GM18907 (cell line): ENCODE measurements around the gene ERC1.

ENCODE experiments used
- ATAC-seq: cut with Tn5 transposase; IDR thresholded peaks from one replicate; pipeline ENCODE4 v1.9.1; 2021; ENCODE audit warnings: mild to moderate bottlenecking, moderate library complexity; ENCODE audit not compliant: unreplicated experiment

ERC1 gene

DNA sequence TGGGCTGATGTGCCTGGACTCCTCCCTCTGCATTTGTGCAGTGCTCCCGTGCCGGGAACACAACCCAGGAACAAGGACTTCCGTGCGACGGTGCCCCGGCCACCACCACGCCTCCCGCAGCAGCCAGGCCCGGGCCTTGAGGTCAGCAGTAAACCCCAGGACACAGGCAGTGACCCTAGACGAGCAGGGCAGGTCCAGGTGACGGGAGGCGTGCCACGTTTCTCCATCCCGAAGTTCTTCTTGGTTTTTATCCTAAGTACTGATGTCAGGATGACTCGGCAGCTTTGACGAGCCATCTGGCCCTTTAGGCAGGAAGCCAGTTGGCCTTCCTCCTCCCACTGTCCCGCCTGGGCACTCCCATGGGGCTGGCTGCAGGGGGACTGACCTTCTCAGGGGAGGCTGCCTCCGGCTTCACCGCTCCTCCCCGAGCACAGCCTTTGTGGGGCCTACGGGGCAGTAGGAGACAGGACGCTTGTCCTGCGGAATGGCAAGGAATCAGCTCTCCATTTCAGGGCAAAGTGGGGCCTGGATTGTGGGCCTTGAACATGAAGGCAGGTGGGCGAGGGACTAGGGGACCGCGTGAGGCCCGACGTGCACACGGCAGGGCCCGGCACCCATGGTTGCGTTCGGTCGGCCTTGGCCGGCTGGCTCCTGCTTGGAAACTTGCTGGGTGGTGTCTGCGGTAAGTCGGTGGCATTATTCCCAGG is 509.2 kb downstream of the ERC1 start:
- no peak for ATAC-seq

DNA sequence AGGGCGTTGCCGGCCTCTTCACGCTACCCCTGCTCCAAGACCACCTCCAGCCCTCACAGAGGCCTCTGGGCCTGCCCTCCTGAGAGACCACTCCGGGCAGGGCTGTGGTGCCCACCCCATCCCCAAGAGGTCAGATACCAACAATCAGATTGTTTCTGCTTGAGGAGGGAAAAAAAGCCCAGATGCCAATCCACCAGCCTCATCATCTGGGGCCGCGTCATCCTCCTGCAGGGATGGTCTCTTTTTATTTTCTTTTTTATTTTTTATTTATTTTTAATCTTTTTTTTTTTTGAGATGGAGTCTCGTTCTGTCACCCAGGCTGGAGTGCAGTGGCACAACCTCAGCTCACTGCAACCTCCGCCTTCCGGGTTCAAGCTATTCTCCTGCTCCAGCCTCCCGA is 510.0 kb downstream of the ERC1 start:
- ATAC-seq: no peak

DNA sequence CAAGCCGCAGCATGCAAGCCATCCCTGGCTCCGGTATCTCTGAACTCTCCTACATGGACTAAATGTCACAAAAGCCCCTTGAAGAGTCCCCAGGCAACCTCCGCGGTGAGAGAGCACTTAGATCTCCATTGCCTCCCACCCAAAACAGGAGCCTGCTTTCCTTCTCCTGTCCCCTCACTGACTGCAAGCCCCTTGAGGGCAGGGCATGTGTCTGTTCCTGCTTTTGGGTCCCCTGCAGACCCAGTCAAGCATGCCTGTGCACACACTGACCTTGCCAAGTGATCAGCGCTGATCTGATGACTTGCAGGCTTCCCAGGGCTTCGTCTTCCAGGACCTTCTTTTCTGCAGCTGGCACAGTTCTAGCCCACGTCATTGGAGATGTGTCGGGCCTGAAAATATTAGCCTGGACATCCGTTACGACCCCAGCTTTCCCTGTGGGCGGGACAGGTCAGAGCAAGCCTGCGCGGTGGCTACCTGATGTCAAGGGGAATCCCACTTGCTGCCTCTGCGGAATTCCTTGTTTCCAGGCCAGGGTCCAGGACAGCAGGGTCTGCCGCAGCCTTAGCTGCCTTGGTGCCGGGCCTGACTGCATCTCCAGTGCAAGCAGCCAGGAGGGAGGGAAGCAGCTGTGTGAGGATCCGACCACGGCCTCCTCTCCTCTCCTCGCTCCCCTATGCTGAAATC is 510.8 kb downstream of the ERC1 start:
- ATAC-seq: no peak

DNA sequence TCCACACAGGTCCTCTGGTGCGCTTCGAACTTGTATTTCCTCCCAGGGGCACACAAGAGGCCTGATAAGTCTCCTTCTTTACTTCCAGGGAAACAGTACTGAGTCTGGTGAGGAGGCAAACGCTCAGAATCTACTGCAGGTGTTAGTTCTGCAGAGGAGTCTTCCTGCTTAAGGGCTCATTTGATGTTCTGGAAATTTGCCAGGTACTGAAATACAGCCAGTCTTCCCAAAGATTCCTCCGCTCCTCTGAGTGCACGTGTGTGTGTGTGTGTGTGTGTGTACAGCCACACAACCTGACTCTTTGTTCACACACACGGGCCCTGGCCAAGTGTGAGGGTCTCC is 511.3 kb downstream of the ERC1 start:
- ATAC-seq: no peak

DNA sequence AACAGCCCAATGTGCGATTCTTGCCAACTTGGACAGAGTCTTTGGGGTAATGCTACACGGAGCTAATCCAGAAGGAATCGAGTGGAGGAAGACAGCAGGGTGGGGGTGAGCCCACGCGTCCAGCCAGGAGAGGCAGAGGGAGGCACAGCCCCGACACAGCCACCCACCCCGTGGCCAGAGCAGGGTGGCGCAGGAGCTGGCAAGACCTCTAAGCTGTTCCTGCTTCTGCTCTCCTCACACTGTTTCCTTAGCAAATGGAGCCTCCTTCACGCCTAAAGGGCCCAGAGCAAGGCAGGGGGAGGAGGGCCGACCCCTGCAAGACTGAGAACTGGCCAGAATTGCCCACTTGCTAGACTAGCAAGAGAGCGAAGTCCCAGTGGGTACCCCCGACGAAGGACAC is 511.8 kb downstream of the ERC1 start:
- no peak for ATAC-seq

DNA sequence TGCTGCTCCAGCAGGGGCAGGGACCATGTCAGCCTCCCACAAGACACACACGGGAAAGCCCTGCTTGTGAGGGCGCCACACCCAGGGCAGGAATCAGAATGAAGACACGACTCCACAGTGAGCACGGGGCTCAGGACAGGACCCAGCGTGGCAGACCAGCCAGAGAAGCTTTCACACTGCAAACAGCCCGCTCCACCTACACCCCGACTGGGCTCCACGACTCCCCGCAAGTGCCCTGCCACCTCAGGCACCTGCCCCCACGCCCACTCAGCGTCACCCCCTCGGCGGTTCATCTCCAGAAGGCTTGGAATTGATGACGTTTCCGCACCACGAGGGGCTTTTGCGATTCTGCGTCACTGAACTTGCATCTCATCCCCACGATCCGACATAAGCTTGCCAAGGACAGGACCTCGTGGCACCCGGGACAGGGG is 512.3 kb downstream of the ERC1 start:
- ATAC-seq: no peak

DNA sequence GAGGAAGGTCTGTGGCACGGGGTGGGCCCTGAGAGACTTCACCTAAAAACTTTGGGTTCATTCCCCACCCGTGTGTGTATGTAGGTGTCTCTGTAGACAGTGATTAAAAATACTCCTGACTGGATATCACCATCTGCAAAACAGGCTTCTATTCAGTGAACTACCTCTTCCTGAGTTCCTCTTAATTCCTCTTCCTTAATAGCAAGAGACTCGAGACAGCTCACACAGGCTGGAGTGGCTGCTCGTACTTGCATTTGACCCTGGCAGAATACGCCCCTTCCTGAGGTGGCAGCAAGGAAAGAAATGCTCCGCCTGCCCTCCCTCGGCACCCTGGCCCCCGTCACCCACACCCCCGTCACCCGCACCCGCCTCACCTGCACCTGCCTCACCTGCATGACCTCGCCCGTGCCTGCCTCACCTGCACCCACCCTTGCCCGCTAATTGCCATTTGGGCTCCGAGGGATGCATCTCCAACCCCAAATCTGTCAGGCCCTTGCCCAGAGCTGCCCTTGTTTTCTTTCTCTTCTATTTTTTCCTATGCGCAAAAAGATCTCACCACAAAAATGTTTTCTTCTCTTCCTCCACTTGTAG is 513.4 kb downstream of the ERC1 start:
- no peak for ATAC-seq

DNA sequence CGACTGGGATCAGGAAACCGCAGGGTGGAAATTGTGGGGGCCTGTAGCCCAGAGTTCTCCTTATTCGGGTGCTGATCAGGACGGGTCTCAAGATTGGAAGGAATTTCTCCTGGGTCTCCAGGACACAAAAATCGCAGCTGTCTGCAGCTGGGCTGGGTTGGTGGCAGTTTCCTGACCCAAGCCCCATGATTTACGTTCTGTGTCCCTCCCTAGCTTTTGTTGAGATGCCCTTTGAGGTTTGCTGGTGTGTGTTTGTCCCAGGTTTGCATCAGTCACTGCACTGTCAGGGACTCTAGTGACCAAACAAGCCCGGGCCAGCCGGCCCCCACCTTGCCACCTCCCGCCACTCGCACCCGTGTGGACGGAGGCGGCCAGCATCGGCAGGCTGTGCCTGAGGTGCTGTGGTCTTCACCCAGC is 513.9 kb downstream of the ERC1 start:
- no peak for ATAC-seq

DNA sequence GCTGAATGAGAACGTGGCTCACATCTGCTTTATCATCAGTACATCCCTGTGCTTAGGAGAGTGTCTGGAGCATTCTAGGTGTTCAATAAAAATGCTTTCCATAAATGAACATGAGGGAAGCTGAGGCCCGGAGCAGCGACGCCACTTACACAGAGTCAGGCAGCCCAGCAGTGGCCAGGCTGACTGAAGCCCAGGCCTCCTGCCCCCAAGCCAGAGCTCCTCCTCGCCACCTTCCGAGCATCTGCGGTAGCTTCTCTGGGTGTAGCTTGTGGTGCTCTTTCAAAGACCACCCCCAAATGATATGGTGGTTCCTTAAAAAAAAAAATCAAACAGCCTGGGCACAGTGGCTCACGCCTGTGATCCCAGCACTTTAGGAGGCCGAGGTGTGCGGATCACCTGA is 514.6 kb downstream of the ERC1 start:
- no peak for ATAC-seq

DNA sequence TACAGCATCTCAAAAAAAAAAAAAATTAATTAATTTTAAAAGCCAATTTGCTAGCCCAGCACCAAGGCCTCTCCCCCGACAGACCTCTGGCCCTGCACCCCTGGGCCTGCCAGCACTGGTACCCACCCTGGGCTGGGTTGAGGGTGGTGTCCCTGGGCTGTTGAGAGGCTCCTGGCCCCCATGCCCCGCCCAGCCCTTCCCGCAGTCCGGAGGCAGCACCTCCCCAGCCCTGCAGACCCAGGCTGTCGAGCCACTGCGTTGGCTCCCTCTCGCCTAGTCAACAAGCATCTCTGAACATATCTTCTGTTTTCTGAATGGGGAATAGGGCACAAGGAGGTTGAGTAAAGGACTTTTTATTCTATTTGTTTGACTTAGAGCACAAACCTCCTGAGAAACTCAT is 516.3 kb downstream of the ERC1 start:
- ATAC-seq: no peak

DNA sequence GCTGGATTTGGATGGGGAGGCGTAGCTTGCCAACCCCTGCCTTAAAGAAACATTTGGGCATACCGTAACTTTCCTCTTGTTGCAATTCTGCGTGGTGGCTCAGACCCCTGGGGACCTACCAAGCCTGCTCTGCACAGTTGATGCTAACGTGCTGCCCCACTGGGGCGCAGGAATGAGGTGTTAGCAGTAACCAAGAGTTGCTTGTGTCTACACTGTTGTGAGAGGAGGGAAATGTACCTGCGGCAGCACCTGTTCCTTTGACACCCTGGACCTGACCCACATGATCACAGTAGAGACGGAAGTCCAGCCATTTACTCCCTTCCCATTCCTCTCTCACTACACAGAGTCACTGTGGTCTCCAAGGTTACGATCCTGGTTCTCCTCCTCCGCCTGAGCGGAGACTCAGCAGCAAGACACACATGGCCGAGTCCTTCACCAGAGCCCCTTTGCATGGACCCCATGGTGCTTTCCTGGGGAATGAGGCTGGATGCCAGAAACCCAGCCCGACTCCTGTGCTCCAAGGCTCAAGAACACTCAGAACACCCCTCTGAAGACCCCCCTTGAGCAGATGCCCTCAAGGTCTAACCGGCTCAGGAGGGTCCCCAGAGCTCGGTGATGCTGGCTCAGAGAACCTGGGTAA is 518.5 kb downstream of the ERC1 start:
- ATAC-seq: no peak

DNA sequence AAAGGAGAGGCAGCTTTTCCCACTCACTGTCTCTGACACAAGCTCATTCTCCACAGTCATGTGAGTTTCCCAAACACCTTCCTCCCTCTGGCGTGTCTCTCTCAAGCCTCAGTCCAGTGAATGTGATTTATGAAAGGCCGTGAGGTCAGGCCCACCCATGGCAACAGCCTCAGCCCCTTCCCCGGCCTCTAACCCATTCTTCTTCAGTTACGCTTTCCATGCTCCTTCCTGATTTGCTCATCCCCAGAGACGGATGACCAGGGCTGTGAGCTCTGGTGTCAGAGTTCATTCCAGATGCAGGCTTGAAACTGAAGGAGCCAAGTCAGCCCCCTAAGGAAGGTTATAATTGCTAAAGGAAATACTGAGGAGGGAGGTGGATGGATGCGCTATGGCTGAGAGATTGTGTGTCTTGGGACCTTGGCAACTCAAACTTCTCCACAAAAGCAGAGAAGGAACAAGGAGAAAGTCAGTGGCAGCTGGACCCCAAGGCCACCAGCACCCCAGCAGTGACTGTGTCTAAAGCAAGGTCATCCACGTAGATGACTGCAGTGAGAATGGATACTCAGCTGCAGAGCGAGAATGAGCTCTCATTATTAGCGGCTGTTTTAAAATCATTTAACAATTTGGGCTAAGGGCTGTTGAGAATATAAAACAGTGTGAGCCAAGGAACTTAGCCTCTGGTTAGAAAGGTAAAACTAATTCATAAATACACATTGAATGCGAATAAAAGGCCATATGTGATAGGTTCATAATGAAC is 519.2 kb downstream of the ERC1 start:
- ATAC-seq: no peak

DNA sequence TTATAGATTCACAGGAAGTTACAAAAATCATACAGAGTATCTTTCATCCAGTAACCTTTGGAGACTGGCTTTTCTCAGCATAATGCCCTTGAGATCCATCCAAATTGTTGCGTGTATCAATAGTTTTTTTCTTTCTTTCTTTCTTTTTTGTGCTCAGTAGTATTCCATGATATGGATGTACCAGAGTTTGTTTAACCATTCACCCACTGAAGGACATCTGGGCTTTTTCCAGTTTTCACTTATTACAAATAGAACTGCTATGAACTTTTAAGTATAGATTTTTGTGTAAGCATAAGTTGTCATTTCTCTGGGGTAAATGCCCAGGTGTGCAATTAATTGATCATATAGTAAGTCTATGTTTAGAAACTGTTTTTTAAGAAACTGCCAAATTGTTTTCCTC is 524.0 kb downstream of the ERC1 start:
- no peak for ATAC-seq

DNA sequence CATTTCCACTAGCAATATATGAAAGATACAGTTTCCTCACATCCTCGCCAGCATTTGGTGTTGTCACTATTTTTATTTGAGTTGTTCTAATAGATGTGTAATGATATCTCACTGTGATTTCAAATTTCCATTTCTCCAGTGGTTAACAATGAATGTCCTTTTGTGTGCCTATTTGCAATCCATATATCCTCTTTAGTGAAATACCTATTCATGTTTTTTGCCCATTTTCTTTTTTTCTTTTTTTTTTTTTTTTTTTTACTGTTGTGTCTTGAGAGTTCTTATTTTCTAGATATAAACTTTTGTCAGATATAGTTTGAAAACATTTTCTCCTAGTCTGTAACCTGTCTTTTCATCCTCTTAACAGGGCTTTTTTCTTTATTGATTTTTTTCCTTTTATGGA is 524.4 kb downstream of the ERC1 start:
- no peak for ATAC-seq

DNA sequence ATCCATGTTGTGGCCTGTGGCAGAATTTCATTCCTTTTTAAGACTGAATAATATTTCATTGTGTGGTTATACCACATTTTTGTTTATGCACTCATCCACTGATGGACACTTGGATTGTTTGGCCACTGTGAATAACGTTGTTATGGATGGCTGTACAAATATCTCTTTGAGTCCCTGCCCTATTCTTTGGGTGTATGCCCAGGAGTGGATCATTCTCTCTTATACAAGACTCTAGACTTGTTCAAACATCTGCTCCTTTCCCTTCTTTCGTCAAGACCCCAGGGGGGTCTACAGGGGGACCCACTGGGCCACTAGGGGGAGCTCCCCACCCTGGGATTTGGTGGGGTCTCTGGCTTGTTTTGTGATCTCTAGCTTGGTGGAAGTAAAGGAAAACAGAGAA is 526.0 kb downstream of the ERC1 start:
- ATAC-seq: no peak

DNA sequence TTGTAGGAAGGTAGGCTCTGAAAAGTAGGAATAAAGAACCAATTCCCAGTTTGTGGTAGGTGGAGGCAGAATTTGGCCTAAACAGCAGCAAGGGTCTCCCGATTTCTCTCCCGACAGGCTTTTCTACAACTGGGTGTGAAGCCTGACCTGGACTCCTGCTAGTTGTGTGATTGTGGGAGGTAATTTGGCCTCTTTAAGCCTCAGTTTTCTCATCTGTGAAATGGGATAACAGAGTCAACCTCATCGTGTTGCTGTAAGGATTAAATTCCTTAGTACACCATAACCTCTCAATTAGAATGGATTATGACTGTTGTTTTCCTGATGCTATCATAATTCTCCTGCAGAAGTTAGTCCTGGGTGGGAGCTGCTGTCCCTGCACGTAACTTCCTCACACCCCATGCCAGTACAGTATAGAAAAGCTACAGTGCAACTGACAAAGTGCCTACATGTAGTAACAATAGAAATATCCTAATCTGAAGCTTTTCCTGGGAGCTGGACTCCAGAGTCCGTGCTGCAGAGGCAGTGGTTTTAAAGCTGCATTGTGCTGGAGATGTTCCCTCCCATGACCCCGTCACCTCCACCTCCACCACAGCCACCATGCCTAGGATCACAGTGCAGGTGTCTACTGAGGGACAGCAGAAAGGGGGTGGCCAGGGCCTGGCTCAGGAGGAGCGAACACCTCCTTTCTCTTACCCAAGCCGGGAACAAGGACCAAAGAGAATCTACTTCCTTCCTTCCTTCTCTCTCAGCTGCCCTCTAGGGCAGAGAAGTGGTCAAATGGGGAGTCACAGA is 526.9 kb downstream of the ERC1 start:
- ATAC-seq: no peak

DNA sequence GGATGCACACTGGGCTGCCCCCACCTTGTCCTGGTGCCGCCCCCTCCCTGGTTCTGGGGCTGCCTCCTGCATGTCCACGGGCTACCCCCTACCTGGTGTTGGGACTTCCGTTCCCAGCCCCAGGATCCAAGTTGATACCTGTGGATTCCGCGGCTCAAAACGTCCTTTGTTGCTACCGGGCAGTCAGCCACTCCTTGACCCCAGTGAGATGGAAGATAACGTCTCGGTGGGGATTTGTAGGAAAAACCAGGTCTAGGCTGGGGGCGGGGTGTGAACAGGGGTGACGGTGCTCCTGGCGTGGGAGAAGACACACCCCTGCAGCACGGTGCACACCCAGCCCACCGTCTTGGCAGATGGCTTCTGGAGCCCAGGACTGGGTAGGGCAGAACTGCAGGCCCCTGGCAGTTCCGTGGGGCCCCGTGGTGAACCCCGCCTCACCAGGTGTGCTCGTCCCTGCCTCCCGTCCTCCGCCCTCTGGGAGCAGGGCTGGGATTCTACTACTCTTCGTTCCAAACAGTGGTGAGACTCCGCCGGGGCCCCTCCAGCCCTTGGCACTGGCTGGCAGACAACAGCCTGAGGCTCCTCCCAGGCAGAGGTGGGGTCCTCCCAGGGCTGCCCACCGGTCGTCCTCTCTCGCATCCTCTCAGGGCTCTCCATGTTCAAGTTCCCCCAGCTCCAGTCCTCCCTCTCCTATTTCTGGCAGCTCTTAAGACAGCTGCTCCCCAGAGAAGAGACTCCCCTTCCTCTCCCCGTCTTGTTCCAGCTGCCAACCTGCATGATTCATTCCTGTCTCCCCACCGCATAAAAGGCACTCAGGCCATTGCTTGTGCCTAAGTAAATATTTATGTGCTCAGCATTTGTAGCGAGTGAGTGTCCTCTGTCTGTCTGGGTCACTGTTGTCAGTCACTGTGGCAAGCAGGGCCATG is 527.8 kb downstream of the ERC1 start:
- ATAC-seq: no peak

DNA sequence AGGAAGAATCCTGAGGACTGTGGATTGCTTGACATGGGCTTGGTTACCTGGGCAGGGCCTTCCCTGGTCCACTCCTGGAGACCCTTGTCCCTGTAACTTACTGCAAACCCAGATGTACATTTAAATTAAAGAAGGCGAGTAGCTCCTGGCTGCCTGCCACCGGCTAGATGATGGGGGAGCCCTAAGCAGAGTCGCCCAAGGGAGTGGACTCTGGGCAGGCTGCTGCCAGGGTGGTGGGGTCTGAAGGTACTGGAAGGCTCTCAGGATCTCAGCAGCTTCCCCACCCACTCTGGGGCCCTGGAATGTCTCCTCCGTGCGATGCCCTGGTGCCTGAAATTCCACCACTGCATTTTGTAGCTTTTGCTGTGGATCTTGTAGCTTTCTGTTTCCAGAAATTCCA is 528.6 kb downstream of the ERC1 start:
- ATAC-seq: no peak

DNA sequence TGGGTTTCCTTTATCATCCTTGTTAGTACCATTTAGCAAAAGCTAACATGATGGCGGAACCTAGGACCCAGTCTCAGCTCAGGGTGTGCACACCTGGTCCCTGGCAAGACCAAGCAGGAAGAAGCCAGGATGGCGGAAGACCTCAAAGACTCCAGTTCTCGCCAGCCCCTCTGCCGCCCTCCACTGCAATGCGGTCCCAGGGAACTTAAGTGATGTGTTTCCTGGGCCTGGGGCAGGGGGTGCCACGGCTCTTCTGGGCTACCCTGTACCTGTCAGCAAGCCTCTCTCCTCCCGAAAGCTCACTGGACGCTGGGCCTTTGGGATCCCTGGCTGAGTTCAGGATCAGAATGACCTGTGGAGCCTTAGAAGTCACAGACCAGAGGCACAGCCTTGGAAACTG is 532.0 kb downstream of the ERC1 start:
- no peak for ATAC-seq
